ENCODE data around the gene CYP1A2. TPM values are rescaled to one million over a fixed set of nuclear protein-coding genes. Genes with fewer than 3 reads are reported as not detected.

Gene CYP1A2
- total RNA-seq, 1 experiment from 2014 or later: not detected

- H3K9me3 Mint-ChIP-seq: no peaks in the 10 kb centered on the region
Measured at GRCh38 chr15:74794970-74795349, 46.3 kb downstream of the CYP1A2 start.

More at GRCh38 chr15:74794970-74795349, 46.3 kb downstream of the CYP1A2 start:
- no peak for TF ChIP-seq CTCF (conservative IDR thresholded peaks at IDR 0.05)
- Histone ChIP-seq H3K27ac (ENCODE audit: insufficient read length, low read depth, low read length) (no peak overlapping the region), H3K4me2 (ENCODE audit: insufficient read depth, insufficient read length, low read length) (no peak overlapping the region), H3K27me3 (ENCODE audit: insufficient read depth, low read length) (no peaks in the 10 kb centered on the region), H2BK15ac (ENCODE audit: low read depth, low read length) (no peak overlapping the region), H3K56ac (ENCODE audit: insufficient read length, low read depth, low read length) (no peak overlapping the region), H2BK12ac (ENCODE audit: insufficient read length, low read depth, low read length) (no peak overlapping the region), H3K23me2 (ENCODE audit: insufficient read length, low read depth, low read length, poor library complexity, severe bottlenecking) (no peaks in the 10 kb centered on the region), H2BK5ac (ENCODE audit: insufficient read length, low read length) (no peak overlapping the region), H2AK5ac (ENCODE audit: insufficient read length, low read length) (no peak overlapping the region), H2BK120ac (ENCODE audit: low read depth, low read length, poor library complexity, severe bottlenecking) (no peak overlapping the region), H3K14ac (ENCODE audit: insufficient read depth, low read length) (no peak overlapping the region), H3T11ph (ENCODE audit: low read length) (no peak overlapping the region), H3K79me2 (ENCODE audit: insufficient read depth, low read length) (no peaks in the 10 kb centered on the region), H3K4me1 (ENCODE audit: insufficient read depth, low read length) (no peaks in the 10 kb centered on the region), H4K8ac (replicated peaks; ENCODE audit: insufficient read length, low read depth, low read length) (no peak overlapping the region), H3K9ac (ENCODE audit: extremely low read depth, insufficient read length, low read length) (no peak overlapping the region), H2AFZ (ENCODE audit: low read length) (no peak overlapping the region), H3K23ac (ENCODE audit: insufficient read length, low read depth, low read length) (no peak overlapping the region), H4K5ac (ENCODE audit: insufficient read length, low read depth, low read length) (no peak overlapping the region), H3K9me3 (ENCODE audit: control insufficient read depth, low read depth, low read length) (no peaks in the 10 kb centered on the region), H3K4ac (ENCODE audit: low read depth, low read length) (no peak overlapping the region), H4K20me1 (ENCODE audit: control insufficient read depth, insufficient read depth, insufficient read length) (no peaks in the 10 kb centered on the region), H4K91ac (ENCODE audit: insufficient read length, low read depth, low read length) (no peak overlapping the region), H2BK20ac (ENCODE audit: low read depth, low read length, poor library complexity, severe bottlenecking) (no peak overlapping the region), H3K18ac (ENCODE audit: insufficient read length, low read depth, low read length) (no peak overlapping the region), H3K79me1 (ENCODE audit: insufficient read depth, low read depth, low read length, poor library complexity, severe bottlenecking) (no peaks in the 10 kb centered on the region)
- Mint-ChIP-seq H3K4me1 (peaks cover 14% of the 10 kb centered on the region in 2 experiments; a peak in 3 of 4 replicates), H3K27me3 (ENCODE audit: low read depth) (no peaks in the 10 kb centered on the region), H3K36me3 (ENCODE audit: insufficient read depth in 1 of 3, low read depth in 3 of 3) (peaks cover 0 to 5% (median 4%) of the 10 kb centered on the region in 3 experiments; a peak in 5 of 7 replicates), H3K4me3 (no peak overlapping the region), H3K27ac (no peak overlapping the region)
- WGBS (ENCODE audit: extremely low coverage, insufficient read length, low lambda C conversion rate): no CpG with 5 or more reads among the region's 9 CpGs
- DNase-seq: no peak

Data from H9 (cell line).